WTC11 (cell line): Measurements from ENCODE around the gene NFATC2IP. TPM values are rescaled to one million over a fixed set of nuclear protein-coding genes. Genes with fewer than 3 reads are reported as not detected.

Experiments used
- ATAC-seq: fragments of 200-7000 bp; cut with Tn5 transposase; 2 replicates; pipeline ENCODE4 v1.10.0; 2021; ENCODE audit warnings: mild to moderate bottlenecking, moderate library complexity
- CTCF ChIA-PET: fragments of 300-600 bp; sonication (Branson Sonifier 250); formaldehyde crosslinking; loops from one replicate; lab custom pipeline; 2021; ENCODE audit warnings: antibody characterized with exemption; lab: Charles Lee
- POLR2A ChIA-PET: fragments of 350-600 bp; sonication (Branson Sonifier 250); formaldehyde crosslinking; loops from one replicate; lab custom pipeline; 2021; ENCODE audit warnings: antibody characterized with exemption; lab: Charles Lee
- DNase-seq: peaks from one replicate; pipeline ENCODE4 v3.0.0; 2021; ENCODE audit warnings: low spot score
- H3K27ac Mint-ChIP-seq: 2 replicates; pipeline ENCODE4 v1.8.0; 2021; ENCODE audit warnings: mixed read lengths
- H3K27me3 Mint-ChIP-seq: 2 replicates; pipeline ENCODE4 v1.8.0; 2021; ENCODE audit warnings: low read depth, mild to moderate bottlenecking, moderate library complexity, mixed read lengths
- H3K36me3 Mint-ChIP-seq: 2 replicates; pipeline ENCODE4 v1.8.0; 2021; ENCODE audit warnings: mixed read lengths
- H3K4me1 Mint-ChIP-seq: 2 replicates; pipeline ENCODE4 v1.8.0; 2022; ENCODE audit warnings: mixed read lengths
- H3K4me3 Mint-ChIP-seq: 2 replicates; pipeline ENCODE4 v1.8.0; 2021; ENCODE audit warnings: mild to moderate bottlenecking, moderate library complexity, mixed read lengths
- H3K9me3 Mint-ChIP-seq: 2 replicates; pipeline ENCODE4 v1.8.0; 2021; ENCODE audit warnings: mixed read lengths
- AR ChIP-seq: fragments of 250-450 bp; sonication (Bioruptor Pico); IDR thresholded peaks from 2 replicates; pipeline ENCODE4 v1.9.0; 2021; ENCODE audit warnings: mild to moderate bottlenecking
- ATF2 ChIP-seq: sonication (generic); formaldehyde crosslinking; IDR thresholded peaks from 2 replicates; pipeline ENCODE4 v1.8.1; 2022; ENCODE audit warnings: low read depth, missing genetic modification reagents, borderline replicate concordance
- ETV6 ChIP-seq: sonication (generic); formaldehyde crosslinking; IDR thresholded peaks from 2 replicates; pipeline ENCODE4 v1.8.1; 2022; ENCODE audit warnings: mild to moderate bottlenecking, missing genetic modification reagents
- SMAD3 ChIP-seq: sonication (generic); formaldehyde crosslinking; IDR thresholded peaks from 2 replicates; pipeline ENCODE4 v1.8.0; 2022; ENCODE audit warnings: missing genetic modification reagents, mild to moderate bottlenecking, borderline replicate concordance
- TEAD4 ChIP-seq: sonication (generic); formaldehyde crosslinking; IDR thresholded peaks from 2 replicates; pipeline ENCODE4 v1.8.0; 2022; ENCODE audit warnings: mild to moderate bottlenecking, missing genetic modification reagents
- total RNA-seq: library from RNA; stranded (reverse); gene quantifications from 3 replicates; pipeline ENCODE4 v1.2.3, GENCODE V29; 2021
- TF ChIP-seq, protein P1 (sequence below): sonication (generic); formaldehyde crosslinking; IDR thresholded peaks from 2 replicates; pipeline ENCODE4 v1.8.1; 2022; ENCODE audit warnings: low read depth, mild to moderate bottlenecking, moderate library complexity, missing genetic modification reagents, borderline replicate concordance
- TF ChIP-seq, protein P2 (sequence below): sonication (generic); formaldehyde crosslinking; IDR thresholded peaks from 2 replicates; pipeline ENCODE4 v1.8.1; 2023; ENCODE audit warnings: mild to moderate bottlenecking, missing genetic modification reagents
- TF ChIP-seq, protein P3 (sequence below): sonication (generic); formaldehyde crosslinking; IDR thresholded peaks from 2 replicates; pipeline ENCODE4 v1.8.1; 2022; ENCODE audit warnings: missing genetic modification reagents, borderline replicate concordance
- TF ChIP-seq, protein P4 (sequence below): fragments of 250-450 bp; sonication (Bioruptor Pico); IDR thresholded peaks from 2 replicates; pipeline ENCODE4 v1.9.0; 2021; ENCODE audit warnings: moderate library complexity, mild to moderate bottlenecking, inconsistent platforms, borderline replicate concordance
- TF ChIP-seq, protein P5 (sequence below): sonication (generic); formaldehyde crosslinking; IDR thresholded peaks from 2 replicates; pipeline ENCODE4 v1.8.0; 2022; ENCODE audit warnings: mild to moderate bottlenecking, missing genetic modification reagents

Gene NFATC2IP
- total RNA-seq, 1 experiment from 2014 or later: 66.6 TPM

GRCh38 chr16:28935346-28935745 is 15.4 kb upstream of the NFATC2IP start:
- peaks cover 8% of the 10 kb centered on the region for H3K4me1 Mint-ChIP-seq
- ATAC-seq (no peak), DNase-seq (no peak)
- no peaks in the 10 kb centered on the region for H3K36me3 Mint-ChIP-seq
- TF ChIP-seq ATF2 (no peak), TEAD4 (CRISPR knock-in tag) (no peak), AR (CRISPR knock-in tag) (no peak)
- TF ChIP-seq, protein P1, sequence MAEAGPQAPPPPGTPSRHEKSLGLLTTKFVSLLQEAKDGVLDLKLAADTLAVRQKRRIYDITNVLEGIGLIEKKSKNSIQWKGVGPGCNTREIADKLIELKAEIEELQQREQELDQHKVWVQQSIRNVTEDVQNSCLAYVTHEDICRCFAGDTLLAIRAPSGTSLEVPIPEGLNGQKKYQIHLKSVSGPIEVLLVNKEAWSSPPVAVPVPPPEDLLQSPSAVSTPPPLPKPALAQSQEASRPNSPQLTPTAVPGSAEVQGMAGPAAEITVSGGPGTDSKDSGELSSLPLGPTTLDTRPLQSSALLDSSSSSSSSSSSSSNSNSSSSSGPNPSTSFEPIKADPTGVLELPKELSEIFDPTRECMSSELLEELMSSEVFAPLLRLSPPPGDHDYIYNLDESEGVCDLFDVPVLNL: no peak
- TF ChIP-seq, protein P2, sequence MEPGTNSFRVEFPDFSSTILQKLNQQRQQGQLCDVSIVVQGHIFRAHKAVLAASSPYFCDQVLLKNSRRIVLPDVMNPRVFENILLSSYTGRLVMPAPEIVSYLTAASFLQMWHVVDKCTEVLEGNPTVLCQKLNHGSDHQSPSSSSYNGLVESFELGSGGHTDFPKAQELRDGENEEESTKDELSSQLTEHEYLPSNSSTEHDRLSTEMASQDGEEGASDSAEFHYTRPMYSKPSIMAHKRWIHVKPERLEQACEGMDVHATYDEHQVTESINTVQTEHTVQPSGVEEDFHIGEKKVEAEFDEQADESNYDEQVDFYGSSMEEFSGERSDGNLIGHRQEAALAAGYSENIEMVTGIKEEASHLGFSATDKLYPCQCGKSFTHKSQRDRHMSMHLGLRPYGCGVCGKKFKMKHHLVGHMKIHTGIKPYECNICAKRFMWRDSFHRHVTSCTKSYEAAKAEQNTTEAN (CRISPR knock-in tag): no peak
- TF ChIP-seq, protein P3, sequence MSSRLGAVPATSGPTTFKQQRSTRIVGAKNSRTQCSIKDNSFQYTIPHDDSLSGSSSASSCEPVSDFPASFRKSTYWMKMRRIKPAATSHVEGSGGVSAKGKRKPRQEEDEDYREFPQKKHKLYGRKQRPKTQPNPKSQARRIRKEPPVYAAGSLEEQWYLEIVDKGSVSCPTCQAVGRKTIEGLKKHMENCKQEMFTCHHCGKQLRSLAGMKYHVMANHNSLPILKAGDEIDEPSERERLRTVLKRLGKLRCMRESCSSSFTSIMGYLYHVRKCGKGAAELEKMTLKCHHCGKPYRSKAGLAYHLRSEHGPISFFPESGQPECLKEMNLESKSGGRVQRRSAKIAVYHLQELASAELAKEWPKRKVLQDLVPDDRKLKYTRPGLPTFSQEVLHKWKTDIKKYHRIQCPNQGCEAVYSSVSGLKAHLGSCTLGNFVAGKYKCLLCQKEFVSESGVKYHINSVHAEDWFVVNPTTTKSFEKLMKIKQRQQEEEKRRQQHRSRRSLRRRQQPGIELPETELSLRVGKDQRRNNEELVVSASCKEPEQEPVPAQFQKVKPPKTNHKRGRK: no peak
- TF ChIP-seq, protein P4, sequence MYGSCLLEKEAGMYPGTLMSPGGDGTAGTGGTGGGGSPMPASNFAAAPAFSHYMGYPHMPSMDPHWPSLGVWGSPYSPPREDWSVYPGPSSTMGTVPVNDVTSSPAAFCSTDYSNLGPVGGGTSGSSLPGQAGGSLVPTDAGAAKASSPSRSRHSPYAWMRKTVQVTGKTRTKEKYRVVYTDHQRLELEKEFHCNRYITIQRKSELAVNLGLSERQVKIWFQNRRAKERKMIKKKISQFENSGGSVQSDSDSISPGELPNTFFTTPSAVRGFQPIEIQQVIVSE (CRISPR knock-in tag): no peak
- POLR2A ChIA-PET: no interaction called here
- no peak overlapping the region; the same call in 1 of the 2 replicates for H3K4me3 Mint-ChIP-seq
- CTCF ChIA-PET: no interaction called here
- H3K27ac Mint-ChIP-seq: no peak overlapping the region
- no peaks in the 10 kb centered on the region for H3K9me3 Mint-ChIP-seq
- H3K27me3 Mint-ChIP-seq: peaks cover 20% of the 10 kb centered on the region

DNA sequence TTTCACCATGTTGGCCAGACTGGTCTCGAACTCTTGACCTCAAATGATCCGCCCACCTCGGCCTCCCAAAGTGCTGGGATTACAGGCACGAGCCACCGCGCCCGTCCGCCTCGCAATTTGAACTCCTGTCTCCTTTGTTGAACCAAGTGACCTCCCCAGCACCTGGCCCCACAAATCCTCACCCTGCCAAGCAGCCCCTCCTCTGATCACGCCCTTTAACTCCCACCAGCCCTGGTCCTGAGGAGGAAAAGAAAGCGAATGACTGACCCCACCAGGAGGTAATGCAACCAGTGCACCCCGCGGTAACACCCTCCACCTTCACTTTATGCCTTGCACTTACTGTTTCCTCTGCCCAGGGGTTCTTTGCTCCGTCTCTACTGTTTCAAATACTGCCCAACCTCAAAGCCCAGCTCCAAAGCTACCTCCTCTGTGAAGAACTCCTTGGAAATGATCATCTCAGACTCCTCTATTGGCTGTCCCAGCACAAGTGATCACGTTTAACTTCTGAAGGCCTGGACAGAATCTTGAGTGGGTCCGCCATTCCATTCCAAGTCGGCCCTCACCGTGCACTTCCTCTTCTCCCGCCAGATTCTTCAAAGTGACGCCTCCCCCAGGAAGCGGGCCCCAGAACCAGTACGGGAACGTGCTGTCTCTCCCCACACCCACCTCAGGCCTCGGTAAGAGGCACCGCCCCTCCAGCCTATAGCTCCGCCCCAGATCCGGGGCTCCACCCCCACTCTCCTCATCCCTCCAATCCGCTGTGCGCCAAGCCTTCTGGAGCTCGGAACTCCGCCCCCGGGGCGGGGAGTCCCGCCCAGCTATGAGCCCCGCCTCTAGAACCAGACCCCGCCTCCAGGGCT is 14.6 kb upstream of the NFATC2IP start:
- Mint-ChIP-seq H3K4me3 (peak overlapping the region; percentile 63), H3K4me1 (peaks cover 5% of the 10 kb centered on the region), H3K27ac (peak overlapping the region; percentile 33), H3K9me3 (no peaks in the 10 kb centered on the region), H3K36me3 (no peaks in the 10 kb centered on the region), H3K27me3 (peaks cover 20% of the 10 kb centered on the region)
- TF ChIP-seq, protein P5, sequence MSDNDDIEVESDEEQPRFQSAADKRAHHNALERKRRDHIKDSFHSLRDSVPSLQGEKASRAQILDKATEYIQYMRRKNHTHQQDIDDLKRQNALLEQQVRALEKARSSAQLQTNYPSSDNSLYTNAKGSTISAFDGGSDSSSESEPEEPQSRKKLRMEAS (CRISPR knock-in tag): peak; percentile 27; the same call in 1 of the 2 replicates
- TF ChIP-seq SMAD3 (CRISPR knock-in tag): no peak
- no peak for TF ChIP-seq ETV6 (CRISPR knock-in tag)
- DNase-seq (peak; percentile 95), ATAC-seq (peak; percentile 99)
- POLR2A ChIA-PET: interaction anchor here (1.1 kb wide), 1 partner anchor 11 kb away, joined by 3 read pairs; the partner anchor contains the start of gene RABEP2
- CTCF ChIA-PET: interaction anchor here (0.5 to 1.8 kb wide), 13 partner anchors 9 to 96 kb away, joined by 3 to 37 read pairs (median 6); partner anchors contain the start of genes NFATC2IP, SH2B1 and TUFM
